HG03159 (cell line): ENCODE measurements around the gene CCDC141.
"Not testable (repeated sequence)": the region's sequence is repeated elsewhere in the genome, so short reads cannot be mapped to it uniquely, and the experiment has no call there.

Experiments used
- ATAC-seq: cut with Tn5 transposase; IDR thresholded peaks from one replicate; pipeline ENCODE4 v1.9.1; 2021; ENCODE audit warnings: mild to moderate bottlenecking, moderate library complexity; ENCODE audit not compliant: unreplicated experiment

The CCDC141 gene

DNA sequence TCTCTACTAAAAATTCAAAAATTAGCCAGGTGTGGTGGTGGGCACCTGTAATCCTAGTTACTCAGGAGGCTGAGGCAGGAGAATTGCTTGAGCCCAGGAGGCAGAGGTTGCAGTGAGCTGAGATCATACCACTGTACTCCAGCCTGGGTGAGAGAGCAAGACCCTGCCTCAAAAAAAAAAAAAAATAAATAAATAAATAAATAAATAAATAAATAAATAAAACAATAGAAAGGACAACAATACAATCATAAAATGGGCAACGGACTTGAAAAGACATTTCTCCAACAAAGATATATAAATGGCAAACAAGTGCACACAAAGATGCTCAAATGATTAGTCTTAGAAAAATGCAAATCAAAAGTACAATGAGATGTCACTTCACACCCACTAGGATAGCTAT lies 60.5 kb downstream of the CCDC141 start:
- ATAC-seq, result not testable (repeated sequence)

DNA sequence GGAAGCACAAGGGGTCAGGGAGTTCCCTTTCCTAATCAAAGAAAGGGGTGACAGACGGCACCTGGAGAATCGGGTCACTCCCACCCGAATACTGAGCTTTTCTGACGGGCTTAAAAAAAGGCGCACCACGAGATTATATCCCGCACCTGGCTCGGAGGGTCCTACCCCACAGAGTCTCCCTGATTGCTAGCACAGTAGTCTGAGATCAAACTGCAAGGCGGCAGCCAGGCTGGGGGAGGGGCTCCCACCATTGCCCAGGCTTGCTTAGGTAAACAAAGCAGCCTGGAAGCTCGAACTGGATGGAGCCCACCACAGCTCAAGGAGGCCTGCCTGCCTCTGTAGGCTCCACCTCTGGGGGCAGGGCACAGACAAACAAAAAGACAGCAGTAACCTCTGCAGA lies 67.3 kb downstream of the CCDC141 start:
- not testable (repeated sequence) for ATAC-seq

DNA sequence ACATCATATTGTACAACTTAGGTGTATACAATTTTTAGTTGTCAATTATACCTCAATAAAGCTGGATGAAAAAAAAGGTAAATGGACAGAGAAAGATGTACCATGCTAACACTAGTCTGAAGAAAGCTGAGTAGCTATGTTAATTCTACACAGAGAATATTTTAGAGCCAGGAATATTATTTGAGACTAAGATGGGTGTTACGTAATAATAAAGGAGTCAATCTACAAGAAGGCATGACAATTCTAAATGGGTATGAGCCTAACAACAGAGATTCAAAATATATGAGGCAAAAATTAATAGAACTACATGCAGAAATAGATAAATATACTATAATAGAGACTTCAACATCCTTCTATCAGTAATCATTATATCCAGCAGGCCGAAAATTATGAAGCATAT lies 69.1 kb downstream of the CCDC141 start:
- ATAC-seq, result no peak

DNA sequence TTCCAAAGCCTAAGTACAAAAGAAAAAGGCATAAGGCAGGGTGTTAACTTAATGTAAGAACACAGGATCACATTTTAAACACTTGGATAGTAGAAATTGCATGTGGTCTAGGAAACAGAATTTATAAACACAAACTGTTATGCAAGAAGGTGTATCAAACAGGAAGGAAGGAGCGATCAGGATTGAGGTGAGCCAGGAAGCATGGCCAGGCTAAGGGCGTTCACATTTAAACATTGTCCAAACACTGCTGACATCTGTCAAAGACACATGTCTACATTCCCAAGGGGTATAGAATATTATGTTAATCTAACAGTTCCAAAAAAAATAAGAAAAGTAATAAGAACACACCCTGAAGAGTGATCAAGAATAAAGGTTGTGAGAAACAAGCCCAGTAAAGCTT lies 71.3 kb downstream of the CCDC141 start:
- ATAC-seq, result no peak

DNA sequence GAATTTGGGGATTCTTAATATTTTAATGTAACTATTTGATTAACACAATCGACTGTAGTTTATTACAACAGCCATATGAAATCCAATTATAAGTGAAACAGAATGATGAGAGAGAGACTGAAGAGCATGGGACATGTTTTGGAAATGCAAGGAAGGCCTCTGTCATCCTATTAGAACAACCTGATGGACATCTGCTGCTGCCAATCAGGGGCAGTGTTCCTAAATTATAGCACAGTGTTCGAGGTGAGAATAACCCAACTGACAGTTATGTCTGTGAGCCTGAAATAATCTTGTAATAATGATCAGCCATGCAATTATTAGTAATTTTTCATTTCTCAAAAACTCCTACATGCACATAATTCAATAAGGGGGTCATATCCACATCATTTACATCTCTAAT lies 73.6 kb downstream of the CCDC141 start:
- ATAC-seq, result no peak

DNA sequence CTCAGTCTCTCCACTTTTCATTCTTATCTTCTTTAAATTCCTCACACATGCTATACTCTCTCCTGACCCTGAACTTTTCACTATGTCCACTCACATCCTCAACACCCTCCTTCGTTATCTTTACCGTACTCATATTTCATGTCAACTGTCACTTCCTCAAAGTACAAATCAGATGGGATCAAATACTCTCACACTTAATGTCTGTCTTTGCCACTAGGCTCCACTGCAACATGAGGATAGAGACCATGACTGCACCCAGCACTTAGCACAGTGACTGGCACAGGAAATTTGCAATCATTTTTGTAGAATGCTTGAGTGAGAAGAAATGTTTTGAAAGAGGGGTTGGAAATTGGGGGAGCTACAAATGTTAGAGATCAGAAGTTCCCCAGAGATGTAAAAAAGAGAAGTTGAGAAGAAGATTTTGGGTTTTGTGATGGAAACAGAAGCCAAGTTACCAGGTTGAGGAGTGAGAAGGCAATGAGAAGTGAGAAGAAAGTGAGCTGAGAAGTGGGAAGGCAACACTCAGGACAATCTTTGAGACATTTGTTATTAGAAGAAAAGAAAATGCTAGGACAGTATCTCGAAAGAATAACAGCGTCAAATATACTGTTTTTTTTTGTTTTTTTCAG lies 87.0 kb downstream of the CCDC141 start:
- ATAC-seq, result no peak

DNA sequence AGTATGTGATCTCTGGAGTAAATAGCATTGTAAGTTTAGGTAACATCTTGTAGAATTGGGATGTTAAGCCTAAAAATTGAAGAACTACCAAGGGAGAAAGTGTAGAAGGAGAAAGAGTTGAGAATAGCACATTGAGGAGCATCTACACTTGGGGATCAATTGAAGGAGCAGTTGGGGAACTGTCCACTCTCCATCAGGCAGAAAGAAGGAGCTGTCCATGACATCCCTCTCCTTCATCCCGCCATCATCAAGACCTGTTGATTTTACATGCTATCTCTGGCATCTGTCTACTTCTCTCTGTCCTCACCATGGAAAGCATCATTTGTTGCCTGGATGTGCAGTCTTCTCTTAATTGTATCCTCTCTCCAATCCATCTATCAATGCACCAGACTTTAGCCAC lies 87.8 kb downstream of the CCDC141 start:
- no peak for ATAC-seq

DNA sequence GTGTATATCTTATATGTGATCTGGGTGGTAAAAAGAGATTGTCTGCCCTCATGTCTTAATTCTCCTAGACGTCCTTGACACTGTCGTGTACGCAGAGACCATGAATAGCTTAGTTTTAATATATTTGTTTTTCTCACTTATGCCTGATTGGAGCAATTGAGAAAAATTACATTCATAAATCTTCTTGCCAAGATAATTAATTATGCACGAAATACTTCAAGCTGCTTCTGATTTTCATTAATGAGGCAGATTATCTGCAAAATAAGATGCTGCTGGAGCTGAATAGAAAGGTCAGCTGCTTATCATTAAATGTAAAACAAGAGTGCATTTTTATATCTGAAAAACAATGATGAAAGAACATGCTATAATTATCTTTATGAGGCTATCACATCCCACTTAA lies 95.9 kb downstream of the CCDC141 start:
- ATAC-seq, result no peak

DNA sequence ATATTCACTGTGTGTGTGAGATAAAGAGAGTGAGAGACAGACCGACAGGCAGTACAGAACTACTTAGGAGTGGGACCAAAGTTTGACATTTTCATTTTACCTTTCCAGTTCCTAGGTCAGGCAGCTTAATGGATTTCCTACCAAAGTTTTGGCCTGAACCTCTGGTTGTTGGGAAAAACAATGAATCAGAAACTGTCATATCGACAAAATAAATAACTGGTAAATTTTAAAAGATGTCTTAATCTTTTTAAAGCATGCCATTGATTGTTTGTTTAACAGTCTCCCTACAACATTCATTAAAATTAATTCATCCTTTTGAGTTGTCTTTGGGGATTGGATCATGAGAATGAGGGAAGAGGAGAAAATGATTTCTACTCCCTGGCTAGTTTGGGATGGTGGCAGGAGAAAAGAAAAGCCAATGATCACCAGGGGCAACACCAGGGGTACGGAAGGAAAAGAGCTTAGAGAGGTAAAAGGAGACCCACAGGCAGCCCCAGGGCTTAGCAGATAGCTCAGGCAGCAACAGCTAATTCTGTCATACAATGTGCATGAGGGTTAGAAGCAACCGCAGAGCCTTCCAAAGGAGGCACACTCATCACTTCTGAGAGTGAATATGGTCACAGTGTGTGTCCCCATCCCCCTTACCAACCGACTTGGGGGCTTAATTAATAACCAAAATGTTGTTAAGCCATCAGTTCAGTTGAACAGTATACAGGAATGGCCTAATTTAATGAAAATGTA lies 98.5 kb downstream of the CCDC141 start:
- no peak for ATAC-seq

DNA sequence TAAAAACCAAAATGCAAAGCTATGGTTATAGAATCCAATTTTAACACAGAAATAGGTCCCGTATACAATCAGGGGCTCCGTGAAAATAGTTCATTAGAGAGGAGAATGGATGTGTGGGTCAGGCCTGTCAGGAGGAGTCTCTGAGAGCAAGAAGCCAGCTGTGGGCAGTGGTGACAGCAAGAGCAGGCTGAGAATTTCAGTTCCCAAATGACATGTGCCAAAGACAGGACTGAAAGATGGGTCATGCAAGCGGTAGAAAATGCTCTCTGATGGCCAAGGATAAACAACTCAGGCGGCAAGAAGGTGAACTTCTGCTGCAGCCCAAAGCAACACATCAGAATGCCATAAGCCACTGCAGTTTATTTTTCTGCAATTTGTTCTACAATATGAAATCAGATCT lies 100.4 kb downstream of the CCDC141 start:
- peak; percentile 61 for ATAC-seq

DNA sequence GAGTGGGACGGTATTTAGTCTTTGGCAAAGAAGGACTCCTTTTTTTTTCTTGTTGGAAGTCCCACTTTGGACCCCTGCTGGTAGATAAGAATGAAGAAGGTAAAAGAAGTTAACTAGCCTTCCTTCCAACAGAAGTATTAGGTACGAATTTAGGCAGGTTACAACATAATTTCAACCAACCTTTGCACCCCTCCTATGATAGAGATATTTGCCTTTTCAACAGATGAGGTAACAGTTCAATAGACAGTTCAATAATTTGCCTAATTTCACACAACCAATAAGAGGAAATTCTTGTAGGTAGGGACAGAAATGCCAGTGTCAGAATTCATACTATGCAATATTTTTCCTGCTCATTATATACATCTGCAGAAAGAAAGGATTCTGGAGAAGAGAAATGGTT lies 100.8 kb downstream of the CCDC141 start:
- no peak for ATAC-seq

DNA sequence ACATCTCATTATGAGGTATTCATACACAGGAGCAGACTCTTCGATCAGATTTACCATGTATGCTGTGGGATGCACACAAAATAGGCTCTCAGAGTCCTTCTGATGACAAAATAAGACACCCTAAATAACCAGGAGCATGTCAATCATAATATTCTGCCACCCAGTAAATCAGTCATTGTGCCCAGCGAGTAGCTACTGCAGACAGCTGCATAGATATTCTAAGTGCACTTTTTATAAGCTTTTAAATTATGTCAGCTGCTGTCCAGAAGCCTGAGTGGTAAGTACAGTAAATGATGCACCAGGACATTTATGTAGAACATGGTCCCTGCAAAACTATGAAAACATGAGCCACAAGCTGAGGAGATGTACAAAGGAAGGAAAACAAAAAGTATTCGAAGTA lies 102.9 kb downstream of the CCDC141 start:
- ATAC-seq, result no peak

DNA sequence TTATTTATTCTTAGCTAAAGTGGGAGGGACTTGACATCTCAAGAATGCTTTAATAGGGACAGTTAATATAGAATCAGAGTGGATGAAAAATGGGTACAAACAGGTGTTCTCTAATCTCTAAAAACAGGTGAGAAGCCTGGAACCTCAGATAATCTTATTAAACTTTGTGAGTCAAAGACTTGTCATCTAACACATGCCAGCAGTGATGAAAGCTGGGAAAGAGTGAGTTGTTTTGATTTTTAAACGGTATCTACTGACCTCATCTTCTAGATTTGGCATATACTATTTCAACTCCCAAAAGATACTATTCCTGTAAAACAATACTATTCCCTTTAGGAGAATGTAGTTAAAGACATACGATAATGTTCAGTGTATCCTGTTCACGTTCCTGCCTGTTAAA lies 103.4 kb downstream of the CCDC141 start:
- ATAC-seq, result no peak

DNA sequence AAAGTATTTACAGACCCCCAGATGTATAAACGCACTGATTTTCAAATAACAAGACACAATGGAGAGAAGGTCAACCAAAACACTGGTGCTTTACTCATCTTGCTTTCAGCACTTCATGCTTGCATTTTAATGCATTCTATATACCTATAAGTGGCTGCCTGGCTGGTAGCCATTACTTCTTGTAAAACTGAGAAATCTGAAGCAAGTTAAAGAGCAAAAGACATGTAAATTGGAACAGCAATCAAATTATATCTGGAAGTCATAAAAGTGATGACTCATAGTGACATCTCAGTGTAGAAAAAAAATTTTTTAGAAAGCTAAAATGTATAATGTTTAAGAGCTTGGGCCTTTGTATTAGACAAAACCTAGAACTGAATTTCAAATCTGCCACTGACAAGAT lies 106.2 kb downstream of the CCDC141 start:
- no peak for ATAC-seq

DNA sequence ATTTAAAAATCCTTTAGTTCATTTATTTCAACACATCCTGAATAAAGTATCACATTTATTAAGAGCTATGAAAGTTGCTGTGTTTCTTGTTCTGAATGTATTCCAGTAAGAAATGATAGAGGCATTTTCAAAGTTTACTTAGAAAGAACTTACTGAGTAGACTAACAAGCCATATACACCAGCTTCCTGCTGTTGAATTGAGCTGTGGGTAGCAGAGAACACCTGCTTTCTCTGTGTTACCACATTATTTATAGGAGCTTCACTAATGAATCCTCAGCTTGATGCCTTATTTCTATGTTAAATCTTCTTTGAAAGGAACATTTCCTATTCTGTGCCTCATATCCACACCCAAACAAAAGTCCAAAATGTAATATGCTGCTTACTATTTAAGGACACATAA lies 115.4 kb downstream of the CCDC141 start:
- no peak for ATAC-seq

DNA sequence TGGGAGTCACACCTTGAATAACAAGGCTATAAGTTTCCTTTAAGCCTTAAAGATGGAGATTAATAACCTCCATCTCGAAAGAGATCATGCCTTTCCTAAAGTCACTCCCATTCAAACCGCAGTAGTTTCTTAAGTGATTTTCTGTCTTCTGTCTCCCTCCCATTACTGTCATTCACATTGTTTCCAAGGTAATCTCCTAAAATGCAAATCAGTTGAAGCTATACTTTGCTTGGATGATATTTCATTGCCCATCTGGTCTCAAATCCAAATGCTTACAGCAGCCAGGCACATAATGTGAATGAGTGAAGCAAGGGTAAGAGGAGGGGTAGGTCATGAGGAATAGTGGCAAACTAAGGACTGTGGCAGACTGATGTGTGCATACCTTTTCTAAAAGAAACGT lies 116.4 kb downstream of the CCDC141 start:
- no peak for ATAC-seq

DNA sequence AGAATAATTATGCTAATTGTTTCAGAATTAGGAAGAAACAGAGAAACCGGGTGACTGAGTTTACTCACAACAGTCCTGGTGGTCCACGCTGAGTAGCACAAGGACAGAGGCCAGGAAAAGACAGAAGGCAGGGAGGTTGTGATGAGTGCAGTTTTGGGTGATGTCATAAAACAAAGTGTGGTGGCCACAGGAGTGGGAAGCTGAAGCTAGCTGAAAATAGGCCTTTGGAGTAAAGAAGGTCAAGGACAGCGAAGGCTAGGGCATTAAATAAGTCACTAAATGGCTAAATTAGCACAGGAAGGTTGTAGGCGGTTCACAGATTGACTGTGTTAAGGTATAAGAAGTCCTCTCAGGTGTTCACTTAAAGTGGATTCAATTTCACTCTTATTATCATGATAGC lies 121.9 kb downstream of the CCDC141 start:
- peak; percentile 51 for ATAC-seq

DNA sequence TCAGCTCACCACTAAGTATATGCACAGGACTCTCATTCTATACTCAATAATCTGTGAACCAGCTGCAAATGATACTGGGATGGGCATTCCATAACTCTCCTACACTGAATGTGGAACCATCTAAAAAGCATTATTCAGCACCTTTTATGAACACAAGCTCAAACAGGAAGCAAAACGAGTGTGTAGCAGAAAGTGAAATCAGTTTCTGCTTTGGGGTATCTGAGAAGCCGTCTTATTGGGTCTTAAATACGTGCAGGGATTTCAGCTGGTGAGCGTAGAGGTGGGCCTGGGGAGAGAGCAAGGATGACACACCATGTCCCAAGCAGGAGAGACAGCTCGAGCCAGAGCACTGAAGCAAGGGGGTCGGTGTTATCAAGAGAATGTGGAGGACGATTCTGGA lies 122.8 kb downstream of the CCDC141 start:
- ATAC-seq, result no peak

DNA sequence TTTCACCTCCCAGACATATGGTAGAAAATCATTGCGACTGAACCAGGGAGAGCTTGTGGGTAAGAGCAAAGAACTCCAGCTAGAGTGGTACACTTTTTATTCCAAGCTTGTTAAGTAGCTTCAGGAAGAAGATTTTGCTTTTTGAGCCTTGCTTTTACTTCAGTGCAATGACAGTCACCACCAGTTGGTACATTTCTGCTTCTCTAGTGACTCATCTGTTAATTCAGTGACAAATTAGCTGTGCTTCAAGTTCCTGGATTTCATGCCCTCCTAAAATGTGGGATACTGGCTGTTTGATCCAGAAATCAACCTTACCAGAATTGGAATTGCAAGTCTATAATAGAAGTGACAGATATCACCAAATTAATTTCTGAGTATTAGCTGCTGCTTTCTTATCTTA lies 125.1 kb downstream of the CCDC141 start:
- no peak for ATAC-seq

DNA sequence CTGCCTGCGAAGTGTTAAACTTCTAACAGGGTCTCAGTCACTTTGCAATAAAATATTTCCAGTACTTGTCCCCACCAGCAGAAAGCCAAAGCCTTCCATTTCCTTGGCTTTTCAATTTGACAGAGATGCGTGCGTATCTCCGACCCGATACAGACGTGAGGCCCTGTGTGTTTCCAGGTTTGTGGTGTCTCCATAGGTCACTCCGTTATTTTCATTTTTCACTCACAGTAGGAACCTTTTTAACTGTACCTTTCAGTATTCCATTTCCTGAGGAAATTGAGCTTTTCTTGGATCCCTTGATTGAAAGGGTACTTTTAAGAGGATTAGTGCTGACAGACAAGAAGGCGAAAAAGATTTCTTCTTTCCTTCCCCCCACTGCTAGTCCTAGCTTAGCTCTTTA lies 126.4 kb downstream of the CCDC141 start:
- no peak for ATAC-seq

DNA sequence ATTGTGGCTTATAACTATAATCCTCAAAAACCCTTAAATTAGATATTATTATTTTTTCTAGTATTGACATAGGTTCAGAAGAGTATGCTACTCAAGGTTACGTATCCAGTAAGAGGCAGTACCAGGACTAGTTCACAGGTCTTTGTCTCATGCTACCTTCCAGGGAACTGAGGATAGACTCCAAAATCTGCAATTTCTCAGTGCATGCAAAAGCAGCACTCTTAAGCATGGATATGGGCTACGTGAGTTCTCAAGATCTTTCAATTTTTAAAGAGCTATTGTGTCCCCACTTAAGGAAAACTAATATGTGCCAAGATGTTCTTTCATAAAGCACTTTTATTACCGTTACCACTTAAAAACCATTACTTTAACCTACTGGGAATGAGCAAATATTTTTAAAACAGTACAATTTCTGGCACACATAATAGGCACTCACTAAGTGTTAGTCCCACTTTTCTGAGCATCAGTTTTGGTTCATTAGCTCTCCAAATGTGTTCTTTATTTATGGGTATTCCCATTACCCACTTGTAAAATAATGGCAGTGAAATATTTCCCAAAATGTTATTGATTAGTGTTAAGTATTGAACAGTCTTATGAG lies 128.9 kb downstream of the CCDC141 start:
- ATAC-seq, result no peak

DNA sequence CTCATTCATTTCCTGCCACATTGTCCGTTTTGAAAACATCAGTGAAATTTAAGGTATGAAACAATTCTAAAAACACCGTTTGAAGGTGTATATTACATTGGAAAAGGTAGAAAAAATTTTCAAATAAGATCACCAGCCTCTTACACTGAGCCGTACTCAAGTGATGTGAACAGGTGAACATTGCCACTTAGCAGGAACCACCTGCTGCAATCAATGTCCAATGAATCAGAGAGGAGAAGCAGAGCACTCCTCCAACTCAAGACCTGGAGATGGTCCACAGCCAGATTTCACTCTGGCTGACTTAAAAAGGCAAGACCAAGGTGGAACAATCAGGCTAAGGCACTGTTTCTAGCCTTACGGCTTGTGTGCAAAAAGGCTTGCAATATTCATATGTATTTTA lies 132.4 kb downstream of the CCDC141 start:
- no peak for ATAC-seq
